GM20000 (cell line): ENCODE data around the gene ADGB.
"Not testable (repeated sequence)": the region's sequence is repeated elsewhere in the genome, so short reads cannot be mapped to it uniquely, and the experiment has no call there.

Source experiments
- DNase-seq: peaks from one replicate; pipeline ENCODE4 v3.0.0; 2012; ENCODE audit warnings: low spot score
- CTCF ChIP-seq: IDR thresholded peaks from 2 replicates; pipeline ENCODE4 v1.5.1; 2012; ENCODE audit warnings: mild to moderate bottlenecking, control low read depth; ENCODE audit errors: extremely low read depth, missing control alignments

Gene ADGB

DNA sequence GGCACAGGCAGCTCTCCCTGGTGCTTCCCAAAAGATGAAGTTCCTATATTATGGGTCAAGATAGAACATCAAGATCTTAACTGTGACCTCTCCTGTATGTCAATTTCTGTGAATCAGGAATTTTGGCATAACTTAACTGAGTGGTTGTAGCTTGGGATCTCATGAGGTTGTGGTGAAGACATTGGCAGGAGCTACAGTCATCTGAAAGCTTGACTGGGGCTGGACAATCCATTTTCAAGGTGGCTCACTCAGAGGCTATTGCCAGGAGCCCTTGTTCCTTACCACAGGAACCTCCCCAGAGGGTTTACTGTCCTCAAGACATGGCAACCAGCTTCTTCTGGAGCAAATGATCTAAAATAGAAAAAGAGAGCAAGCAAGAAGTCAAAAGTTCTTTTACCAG lies 252.2 kb downstream of the ADGB start:
- no peak for DNase-seq
- TF ChIP-seq CTCF = no peak

- TF ChIP-seq CTCF = no peak
- DNase-seq = no peak
Observed at GRCh38 chr6:146851837-146852236, 253.1 kb downstream of the ADGB start.

DNA sequence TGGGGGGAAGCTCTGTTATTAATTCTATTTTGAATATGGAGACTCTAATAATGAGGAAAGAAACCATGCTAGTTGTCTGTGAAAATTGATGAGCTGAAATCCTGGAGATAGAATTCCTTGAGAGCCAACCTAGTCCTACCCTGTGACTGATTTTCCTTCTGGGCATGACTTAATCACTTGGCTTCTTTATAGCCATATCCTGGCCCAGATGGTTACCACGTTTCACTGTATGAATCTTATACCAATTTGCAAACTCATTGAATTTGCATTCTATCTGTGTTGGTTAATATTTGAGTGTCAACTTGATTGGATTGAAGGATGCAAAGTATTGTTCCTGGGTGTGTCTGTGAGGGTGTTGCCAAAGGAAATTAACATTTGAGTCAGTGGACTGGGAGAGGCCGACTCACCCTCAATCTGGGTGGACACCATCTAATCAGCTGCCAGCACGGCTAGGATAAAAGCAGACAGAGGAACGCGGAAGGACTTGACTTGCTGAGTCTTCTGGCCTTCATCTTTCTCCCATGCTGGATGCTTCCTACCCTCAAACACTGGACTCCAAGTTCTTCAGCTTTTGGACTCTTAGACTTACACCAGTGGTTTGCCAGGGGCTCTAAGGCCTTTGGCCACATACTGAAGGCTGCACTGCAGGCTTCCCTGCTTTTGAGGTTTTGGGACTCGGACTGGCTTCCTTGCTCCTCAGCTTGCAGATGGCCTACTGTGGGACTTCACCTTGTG lies 255.9 kb downstream of the ADGB start:
- not testable (repeated sequence) for DNase-seq

DNA sequence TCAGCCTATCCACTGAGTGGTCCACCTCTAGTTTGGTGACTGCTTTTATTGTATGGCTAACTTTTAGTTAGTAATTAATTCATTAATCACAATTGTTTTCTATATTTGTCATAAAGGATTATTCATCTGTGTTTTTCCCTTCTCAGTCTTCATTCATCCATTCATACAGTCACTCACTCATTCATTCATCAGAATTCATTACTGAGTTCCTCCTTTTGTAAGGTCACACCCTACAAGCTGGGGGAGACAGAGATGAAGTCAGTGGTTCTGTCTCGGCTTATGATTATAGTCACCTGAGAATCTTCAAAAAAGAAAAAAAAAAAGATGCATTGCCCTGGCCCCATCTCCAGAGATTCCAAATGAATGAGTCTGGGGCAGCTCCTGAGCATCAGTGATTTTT lies 257.1 kb downstream of the ADGB start:
- no peak for TF ChIP-seq CTCF
- DNase-seq = no peak

DNA sequence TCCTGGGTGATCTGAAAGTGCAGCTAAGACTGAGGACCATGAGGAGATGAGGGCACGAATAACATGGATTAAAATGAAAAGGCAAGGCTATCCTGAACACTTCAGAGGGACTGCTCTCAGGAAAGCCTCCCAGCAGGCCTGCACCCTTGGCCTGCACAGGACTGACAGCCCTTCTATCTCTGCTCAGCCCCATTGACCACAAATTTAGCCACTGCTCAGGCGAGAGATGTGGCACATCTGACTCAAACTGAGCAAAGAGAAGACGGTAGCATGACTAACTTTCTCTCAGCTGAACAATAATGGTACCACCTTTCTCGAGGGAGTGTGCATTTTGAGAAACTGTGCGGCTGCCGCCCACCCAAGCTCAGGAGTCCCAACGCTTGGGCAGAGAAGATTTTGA lies 257.5 kb downstream of the ADGB start:
- no peak for TF ChIP-seq CTCF

DNA sequence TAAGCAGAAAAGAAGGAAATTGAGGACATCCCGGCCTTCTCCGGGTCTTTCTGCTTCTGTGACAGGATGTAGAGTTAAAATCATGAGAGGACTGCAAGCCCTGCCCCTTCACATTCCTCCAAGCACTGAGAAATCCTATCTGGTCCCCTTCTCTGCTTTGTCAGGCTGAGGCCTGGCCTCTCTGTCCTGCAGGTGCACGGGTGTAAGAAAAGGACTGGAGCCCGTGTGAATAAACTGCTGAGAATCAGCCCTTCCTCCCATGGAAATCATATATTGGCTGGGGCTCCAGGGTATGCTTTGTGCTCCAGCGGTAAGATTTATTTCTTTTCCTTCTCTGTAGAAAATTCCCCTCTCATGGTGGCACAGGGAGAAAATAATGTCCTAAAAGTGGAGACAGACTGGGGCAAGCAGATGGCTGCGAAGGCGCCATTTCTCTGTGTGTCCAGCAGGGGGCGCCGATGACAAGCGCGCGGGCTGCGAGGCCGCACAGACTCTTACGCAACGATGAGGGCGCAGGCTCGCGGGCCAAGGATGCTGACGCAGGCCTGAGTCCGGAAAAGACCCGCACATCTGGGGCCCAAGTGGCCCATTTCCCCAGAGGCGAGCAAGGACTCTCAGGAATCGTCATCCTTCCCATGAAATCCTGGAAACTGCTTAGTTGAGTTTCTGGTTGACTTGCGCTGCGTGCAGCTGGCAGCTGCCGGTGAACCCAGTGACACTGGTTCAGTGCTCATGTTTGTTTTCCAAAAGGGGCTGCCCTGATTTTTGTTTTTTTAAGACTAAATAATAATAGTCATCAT lies 258.6 kb downstream of the ADGB start:
- DNase-seq = peak; percentile 75
- TF ChIP-seq CTCF = peak; percentile 98

More for the DNA sequence above, 257.5 kb downstream of the ADGB start:
- peak; percentile 10 for DNase-seq

DNA sequence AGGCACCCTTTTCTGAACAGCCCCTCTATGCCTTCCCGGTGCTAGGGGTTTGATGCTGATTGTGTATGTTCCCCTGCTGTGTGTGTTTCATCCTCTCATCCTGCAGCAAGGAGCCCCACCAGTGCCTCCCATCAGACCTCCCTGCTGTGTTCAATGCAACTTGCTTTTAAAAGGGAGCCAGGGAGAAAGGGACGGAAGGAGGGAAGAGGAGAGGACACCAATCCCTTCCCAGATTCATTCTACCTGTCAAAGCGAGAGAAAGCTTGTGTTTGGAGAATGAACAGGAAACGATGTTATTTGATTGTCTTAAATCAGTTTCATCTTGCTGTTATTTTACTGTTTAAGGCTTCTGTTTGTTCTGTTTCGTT lies 259.2 kb downstream of the ADGB start:
- DNase-seq = no peak
- TF ChIP-seq CTCF = no peak
